ENCODE measurements around the gene ZNF85. TPM values are rescaled to one million over a fixed set of nuclear protein-coding genes. Genes with fewer than 3 reads are reported as not detected.

Gene ZNF85
- total and polyA plus RNA-seq, 2 experiments from 2014 or later: 5.5 to 15.0 TPM

DNA sequence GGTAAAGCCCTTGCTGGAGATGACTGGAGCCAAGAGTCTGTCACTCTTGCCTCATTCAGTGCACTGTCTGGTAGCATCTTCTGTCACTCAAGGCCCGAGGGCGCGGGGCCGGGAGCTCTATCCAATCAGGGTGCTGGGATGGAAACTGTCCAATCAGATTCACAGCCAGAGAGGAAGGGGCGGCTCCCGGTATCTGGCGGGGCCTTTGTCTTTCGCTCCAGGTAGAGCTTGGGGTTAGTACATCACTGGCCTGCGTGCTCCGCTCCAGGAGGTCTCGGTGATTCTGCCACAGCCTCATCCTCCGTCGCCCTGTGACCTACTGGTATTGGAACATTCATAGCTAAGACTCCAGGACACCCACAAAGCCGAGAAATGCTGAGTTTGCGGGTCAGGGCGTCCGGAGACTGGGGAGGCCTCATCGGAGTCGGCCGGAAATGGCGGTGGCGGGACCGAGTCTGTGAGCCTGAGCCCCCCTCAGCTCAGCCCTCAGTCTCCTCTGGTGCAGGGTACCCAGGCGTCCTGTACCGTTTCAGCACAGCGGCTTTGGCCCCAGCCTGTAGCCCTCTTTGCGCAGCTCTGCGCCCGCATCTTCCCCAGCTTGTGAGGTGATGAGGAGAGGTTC lies 76.8 kb downstream of the ZNF85 start:
- no peaks in the 10 kb centered on the region for H3K9me3 ChIP-seq (ENCODE audit: low read depth)
- H3K9me2 ChIP-seq (replicated peaks; ENCODE audit: insufficient read depth): no peaks in the 10 kb centered on the region
- H3K36me3 ChIP-seq (replicated peaks; ENCODE audit: insufficient read depth, low read depth): no peaks in the 10 kb centered on the region
- H3K27ac ChIP-seq: no peak overlapping the region
- H4K20me1 ChIP-seq (ENCODE audit: insufficient read depth, poor library complexity, severe bottlenecking): no peaks in the 10 kb centered on the region
- H3K79me2 ChIP-seq: no peaks in the 10 kb centered on the region
- no peak for TF ChIP-seq EZH2phosphoT487 (IDR thresholded peaks at IDR 0.05; ENCODE audit: low read depth, severe bottlenecking, unreplicated experiment)
- TF ChIP-seq, protein P1, sequence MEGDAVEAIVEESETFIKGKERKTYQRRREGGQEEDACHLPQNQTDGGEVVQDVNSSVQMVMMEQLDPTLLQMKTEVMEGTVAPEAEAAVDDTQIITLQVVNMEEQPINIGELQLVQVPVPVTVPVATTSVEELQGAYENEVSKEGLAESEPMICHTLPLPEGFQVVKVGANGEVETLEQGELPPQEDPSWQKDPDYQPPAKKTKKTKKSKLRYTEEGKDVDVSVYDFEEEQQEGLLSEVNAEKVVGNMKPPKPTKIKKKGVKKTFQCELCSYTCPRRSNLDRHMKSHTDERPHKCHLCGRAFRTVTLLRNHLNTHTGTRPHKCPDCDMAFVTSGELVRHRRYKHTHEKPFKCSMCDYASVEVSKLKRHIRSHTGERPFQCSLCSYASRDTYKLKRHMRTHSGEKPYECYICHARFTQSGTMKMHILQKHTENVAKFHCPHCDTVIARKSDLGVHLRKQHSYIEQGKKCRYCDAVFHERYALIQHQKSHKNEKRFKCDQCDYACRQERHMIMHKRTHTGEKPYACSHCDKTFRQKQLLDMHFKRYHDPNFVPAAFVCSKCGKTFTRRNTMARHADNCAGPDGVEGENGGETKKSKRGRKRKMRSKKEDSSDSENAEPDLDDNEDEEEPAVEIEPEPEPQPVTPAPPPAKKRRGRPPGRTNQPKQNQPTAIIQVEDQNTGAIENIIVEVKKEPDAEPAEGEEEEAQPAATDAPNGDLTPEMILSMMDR (IDR thresholded peaks at IDR 0.05; ENCODE audit: poor library complexity): no peak
- no peak for TF ChIP-seq EZH2 (IDR thresholded peaks at IDR 0.05; ENCODE audit: borderline replicate concordance)
- H3K27me3 ChIP-seq: no peaks in the 10 kb centered on the region
- peak overlapping the region; percentile 34 for H3K4me3 ChIP-seq
- peak overlapping the region; percentile 78 for H3K4me2 ChIP-seq
- no peaks in the 10 kb centered on the region for H3K4me1 ChIP-seq (ENCODE audit: insufficient read depth)
- WGBS (ENCODE audit: low lambda C conversion rate, missing lambda C conversion rate): 16% methylated on average over 29 of the region's 29 CpGs
- peak; percentile 93 for DNase-seq (ENCODE audit: low spot score)
- H2AFZ ChIP-seq: peak overlapping the region; percentile 85

Other genes with a start within 250 kb of the ZNF85 start
- gene ZNF66, start 146.9 kb upstream of the ZNF85 start, total RNA-seq: 4.9 and 12.5 TPM in 2 replicates
- 4.6 and 5.5 TPM in 2 replicates for gene ZNF66, start 146.9 kb upstream of the ZNF85 start, polyA plus RNA-seq
- 9.2 and 9.9 TPM in 2 replicates for gene ZNF430, start 97.4 kb downstream of the ZNF85 start, total RNA-seq
- 7.9 and 9.3 TPM in 2 replicates for gene ZNF430, start 97.4 kb downstream of the ZNF85 start, polyA plus RNA-seq
- gene ZNF714, start 159.0 kb downstream of the ZNF85 start, total RNA-seq: 13.4 and 14.2 TPM in 2 replicates
- 11.5 and 12.3 TPM in 2 replicates for gene ZNF714, start 159.0 kb downstream of the ZNF85 start, polyA plus RNA-seq
- gene ZNF431, start 218.8 kb downstream of the ZNF85 start, total RNA-seq: 11.4 and 15.0 TPM in 2 replicates
- gene ZNF431, start 218.8 kb downstream of the ZNF85 start, polyA plus RNA-seq: 5.8 and 8.8 TPM in 2 replicates